HEK293 (cell line): ENCODE measurements around the gene DMD.

Experiments used
- TCF7L2 ChIP-seq: IDR thresholded peaks from 2 replicates; pipeline ENCODE4 v1.6.1; 2011; ENCODE audit warnings: low read depth, mild to moderate bottlenecking, inconsistent platforms, low read length, moderate library complexity, borderline replicate concordance
- YY1 ChIP-seq: fragments of 450-650 bp; formaldehyde crosslinking; IDR thresholded peaks from 2 replicates; pipeline ENCODE4 v1.5.1; 2018; ENCODE audit warnings: missing biosample characterization, missing genetic modification characterization
- ZBTB21 ChIP-seq: fragments of 450-650 bp; formaldehyde crosslinking; IDR thresholded peaks from 2 replicates; pipeline ENCODE4 v1.5.1; 2017; ENCODE audit warnings: missing biosample characterization, missing genetic modification characterization
- ZNF221 ChIP-seq: fragments of 450-650 bp; formaldehyde crosslinking; IDR thresholded peaks from 2 replicates; pipeline ENCODE4 v1.5.1; 2017; ENCODE audit warnings: missing biosample characterization, missing genetic modification characterization, borderline replicate concordance
- ZNF366 ChIP-seq: fragments of 450-650 bp; formaldehyde crosslinking; conservative IDR thresholded peaks from 2 replicates; pipeline ENCODE4 v1.5.1; 2016; ENCODE audit warnings: missing biosample characterization, missing genetic modification characterization
- ZNF776 ChIP-seq: fragments of 450-650 bp; formaldehyde crosslinking; IDR thresholded peaks from 2 replicates; pipeline ENCODE4 v1.5.0; 2017; ENCODE audit warnings: missing biosample characterization, missing genetic modification characterization, borderline replicate concordance
- TF ChIP-seq, protein P1 (sequence below): fragments of 450-650 bp; formaldehyde crosslinking; IDR thresholded peaks from 2 replicates; pipeline ENCODE4 v1.5.1; 2016; ENCODE audit warnings: missing biosample characterization, missing genetic modification characterization
- TF ChIP-seq, protein P2 (sequence below): fragments of 450-650 bp; formaldehyde crosslinking; IDR thresholded peaks from 2 replicates; pipeline ENCODE4 v1.5.1; 2016; ENCODE audit warnings: missing biosample characterization, missing genetic modification characterization

DNA sequence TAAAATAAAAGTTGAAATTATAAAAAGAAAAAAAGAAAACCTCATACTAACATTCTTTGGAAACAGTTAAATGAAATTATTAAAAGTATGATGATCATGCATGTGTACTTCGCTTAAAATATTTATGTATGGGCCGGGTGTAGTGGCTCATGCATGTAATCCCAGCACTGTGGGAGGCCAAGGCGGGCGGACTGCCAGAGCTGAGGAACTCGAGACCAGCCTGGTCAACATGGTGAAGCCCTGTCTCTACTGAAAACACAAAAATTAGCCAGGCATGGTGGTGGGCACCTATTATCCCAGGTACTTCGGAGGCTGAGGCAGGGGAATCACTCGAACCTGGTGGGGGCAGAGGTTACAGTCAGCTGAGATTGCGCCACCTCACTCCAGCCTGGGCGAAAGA, 1187.3 kb downstream of the DMD start:
- TF ChIP-seq, protein P1, sequence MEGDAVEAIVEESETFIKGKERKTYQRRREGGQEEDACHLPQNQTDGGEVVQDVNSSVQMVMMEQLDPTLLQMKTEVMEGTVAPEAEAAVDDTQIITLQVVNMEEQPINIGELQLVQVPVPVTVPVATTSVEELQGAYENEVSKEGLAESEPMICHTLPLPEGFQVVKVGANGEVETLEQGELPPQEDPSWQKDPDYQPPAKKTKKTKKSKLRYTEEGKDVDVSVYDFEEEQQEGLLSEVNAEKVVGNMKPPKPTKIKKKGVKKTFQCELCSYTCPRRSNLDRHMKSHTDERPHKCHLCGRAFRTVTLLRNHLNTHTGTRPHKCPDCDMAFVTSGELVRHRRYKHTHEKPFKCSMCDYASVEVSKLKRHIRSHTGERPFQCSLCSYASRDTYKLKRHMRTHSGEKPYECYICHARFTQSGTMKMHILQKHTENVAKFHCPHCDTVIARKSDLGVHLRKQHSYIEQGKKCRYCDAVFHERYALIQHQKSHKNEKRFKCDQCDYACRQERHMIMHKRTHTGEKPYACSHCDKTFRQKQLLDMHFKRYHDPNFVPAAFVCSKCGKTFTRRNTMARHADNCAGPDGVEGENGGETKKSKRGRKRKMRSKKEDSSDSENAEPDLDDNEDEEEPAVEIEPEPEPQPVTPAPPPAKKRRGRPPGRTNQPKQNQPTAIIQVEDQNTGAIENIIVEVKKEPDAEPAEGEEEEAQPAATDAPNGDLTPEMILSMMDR: no peak
- no peak for TF ChIP-seq ZNF366
- TF ChIP-seq ZBTB21 (tag by site-specific recombination): no peak
- TF ChIP-seq TCF7L2: no peak
- TF ChIP-seq, protein P2, sequence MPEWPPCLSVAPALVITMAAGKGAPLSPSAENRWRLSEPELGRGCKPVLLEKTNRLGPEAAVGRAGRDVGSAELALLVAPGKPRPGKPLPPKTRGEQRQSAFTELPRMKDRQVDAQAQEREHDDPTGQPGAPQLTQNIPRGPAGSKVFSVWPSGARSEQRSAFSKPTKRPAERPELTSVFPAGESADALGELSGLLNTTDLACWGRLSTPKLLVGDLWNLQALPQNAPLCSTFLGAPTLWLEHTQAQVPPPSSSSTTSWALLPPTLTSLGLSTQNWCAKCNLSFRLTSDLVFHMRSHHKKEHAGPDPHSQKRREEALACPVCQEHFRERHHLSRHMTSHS (tag by site-specific recombination): no peak
- no peak for TF ChIP-seq ZNF221 (tag by site-specific recombination)
- TF ChIP-seq YY1 (tag by site-specific recombination): no peak
- no peak for TF ChIP-seq ZNF776 (tag by site-specific recombination)
